Adipocyte (in vitro differentiated cells): ENCODE measurements around the gene PCED1A.

Experiments
- DNase-seq: peaks from one replicate; pipeline ENCODE4 v3.0.0-alpha.2; 2015; ENCODE audit warnings: low read depth
- H3K27me3 ChIP-seq: replicated peaks from 2 replicates; pipeline ENCODE4 v1.7.0; 2013; ENCODE audit warnings: mild to moderate bottlenecking, low read length, moderate library complexity; ENCODE audit not compliant: control insufficient read depth, insufficient read depth
- H3K36me3 ChIP-seq: 2 replicates; pipeline ENCODE4 v1.7.0; 2013; ENCODE audit warnings: low read length, mild to moderate bottlenecking, moderate library complexity; ENCODE audit not compliant: control insufficient read depth, insufficient read depth, severe bottlenecking
- H3K4me1 ChIP-seq: 2 replicates; pipeline ENCODE4 v1.7.0; 2013; ENCODE audit warnings: mild to moderate bottlenecking, low read length, moderate library complexity; ENCODE audit not compliant: control insufficient read depth, insufficient read depth
- H3K4me3 ChIP-seq: 2 replicates; pipeline ENCODE4 v1.7.0; 2013; ENCODE audit warnings: mild to moderate bottlenecking, low read length, moderate library complexity
- H3K9ac ChIP-seq: 2 replicates; pipeline ENCODE4 v1.7.0; 2013; ENCODE audit warnings: mild to moderate bottlenecking, low read length, moderate library complexity
- H3K9me3 ChIP-seq: 2 replicates; pipeline ENCODE4 v1.7.0; 2013; ENCODE audit warnings: mild to moderate bottlenecking, low read length, moderate library complexity; ENCODE audit not compliant: control insufficient read depth

PCED1A gene

GRCh38 chr20:2799688-2800520 is 40.6 kb downstream of the PCED1A start:
- H3K4me1 ChIP-seq = peaks cover 21% of the 10 kb centered on the region
- peaks cover 22% of the 10 kb centered on the region for H3K27me3 ChIP-seq
- peak overlapping the region; percentile 82 for H3K9ac ChIP-seq
- no peaks in the 10 kb centered on the region for H3K36me3 ChIP-seq
- DNase-seq = peak; percentile 6
- peak overlapping the region; percentile 78 for H3K4me3 ChIP-seq
- H3K9me3 ChIP-seq = no peaks in the 10 kb centered on the region

GRCh38 chr20:2799271-2799670 is 41.2 kb downstream of the PCED1A start:
- Histone ChIP-seq H3K27me3 (peaks cover 25% of the 10 kb centered on the region), H3K4me1 (peaks cover 20% of the 10 kb centered on the region), H3K4me3 (peak overlapping the region; percentile 78), H3K36me3 (no peaks in the 10 kb centered on the region), H3K9me3 (no peaks in the 10 kb centered on the region), H3K9ac (peak overlapping the region; percentile 82)
- no peak for DNase-seq

GRCh38 chr20:2798814-2799213 is 41.6 kb downstream of the PCED1A start:
- Histone ChIP-seq H3K9me3 (no peaks in the 10 kb centered on the region), H3K9ac (peak overlapping the region; percentile 82), H3K36me3 (no peaks in the 10 kb centered on the region), H3K27me3 (peaks cover 20% of the 10 kb centered on the region), H3K4me1 (peaks cover 20% of the 10 kb centered on the region), H3K4me3 (peak overlapping the region; percentile 78)
- no peak for DNase-seq

- H3K9me3 ChIP-seq = no peaks in the 10 kb centered on the region
- no peak overlapping the region for H3K9ac ChIP-seq
- no peak for DNase-seq
- H3K4me1 ChIP-seq = peaks cover 20% of the 10 kb centered on the region
- H3K4me3 ChIP-seq = no peak overlapping the region
- H3K36me3 ChIP-seq = no peaks in the 10 kb centered on the region
- H3K27me3 ChIP-seq = peaks cover 20% of the 10 kb centered on the region
These were observed 42.2 kb downstream of the PCED1A start for GRCh38 chr20:2798095-2798805.

GRCh38 chr20:2797136-2797983 is 43.1 kb downstream of the PCED1A start:
- no peak for DNase-seq
- Histone ChIP-seq H3K9ac (no peak overlapping the region), H3K36me3 (no peaks in the 10 kb centered on the region), H3K4me1 (peaks cover 20% of the 10 kb centered on the region), H3K9me3 (no peaks in the 10 kb centered on the region), H3K27me3 (peaks cover 19% of the 10 kb centered on the region), H3K4me3 (no peak overlapping the region)

- Histone ChIP-seq H3K9ac (no peak overlapping the region), H3K4me3 (no peak overlapping the region), H3K9me3 (no peaks in the 10 kb centered on the region), H3K36me3 (no peaks in the 10 kb centered on the region), H3K4me1 (peaks cover 19% of the 10 kb centered on the region), H3K27me3 (peaks cover 13% of the 10 kb centered on the region)
- no peak for DNase-seq
These were observed 44.3 kb downstream of the PCED1A start for GRCh38 chr20:2796011-2796660.

- Histone ChIP-seq H3K9me3 (no peaks in the 10 kb centered on the region), H3K27me3 (peaks cover 8% of the 10 kb centered on the region), H3K9ac (no peak overlapping the region), H3K36me3 (no peaks in the 10 kb centered on the region), H3K4me1 (peaks cover 14% of the 10 kb centered on the region), H3K4me3 (no peak overlapping the region)
- DNase-seq = no peak
These were observed 45.0 kb downstream of the PCED1A start for GRCh38 chr20:2795451-2795850.

- Histone ChIP-seq H3K27me3 (peaks cover 8% of the 10 kb centered on the region), H3K4me1 (peaks cover 11% of the 10 kb centered on the region), H3K9me3 (no peaks in the 10 kb centered on the region), H3K36me3 (no peaks in the 10 kb centered on the region), H3K4me3 (no peak overlapping the region), H3K9ac (no peak overlapping the region)
- DNase-seq = no peak
These were observed 45.5 kb downstream of the PCED1A start for GRCh38 chr20:2794866-2795447.

GRCh38 chr20:2794202-2794748 is 46.2 kb downstream of the PCED1A start:
- no peaks in the 10 kb centered on the region for H3K9me3 ChIP-seq
- H3K27me3 ChIP-seq = peaks cover 8% of the 10 kb centered on the region
- no peak for DNase-seq
- no peaks in the 10 kb centered on the region for H3K36me3 ChIP-seq
- no peak overlapping the region for H3K4me3 ChIP-seq
- H3K9ac ChIP-seq = no peak overlapping the region
- H3K4me1 ChIP-seq = peaks cover 8% of the 10 kb centered on the region

- H3K4me1 ChIP-seq = no peaks in the 10 kb centered on the region
- H3K27me3 ChIP-seq = peaks cover 8% of the 10 kb centered on the region
- no peaks in the 10 kb centered on the region for H3K9me3 ChIP-seq
- H3K4me3 ChIP-seq = no peak overlapping the region
- H3K36me3 ChIP-seq = no peaks in the 10 kb centered on the region
- no peak for DNase-seq
- H3K9ac ChIP-seq = no peak overlapping the region
These were observed 47.0 kb downstream of the PCED1A start for GRCh38 chr20:2793471-2793870.
